ENCODE measurements around the gene TEKT4.

Gene TEKT4

DNA sequence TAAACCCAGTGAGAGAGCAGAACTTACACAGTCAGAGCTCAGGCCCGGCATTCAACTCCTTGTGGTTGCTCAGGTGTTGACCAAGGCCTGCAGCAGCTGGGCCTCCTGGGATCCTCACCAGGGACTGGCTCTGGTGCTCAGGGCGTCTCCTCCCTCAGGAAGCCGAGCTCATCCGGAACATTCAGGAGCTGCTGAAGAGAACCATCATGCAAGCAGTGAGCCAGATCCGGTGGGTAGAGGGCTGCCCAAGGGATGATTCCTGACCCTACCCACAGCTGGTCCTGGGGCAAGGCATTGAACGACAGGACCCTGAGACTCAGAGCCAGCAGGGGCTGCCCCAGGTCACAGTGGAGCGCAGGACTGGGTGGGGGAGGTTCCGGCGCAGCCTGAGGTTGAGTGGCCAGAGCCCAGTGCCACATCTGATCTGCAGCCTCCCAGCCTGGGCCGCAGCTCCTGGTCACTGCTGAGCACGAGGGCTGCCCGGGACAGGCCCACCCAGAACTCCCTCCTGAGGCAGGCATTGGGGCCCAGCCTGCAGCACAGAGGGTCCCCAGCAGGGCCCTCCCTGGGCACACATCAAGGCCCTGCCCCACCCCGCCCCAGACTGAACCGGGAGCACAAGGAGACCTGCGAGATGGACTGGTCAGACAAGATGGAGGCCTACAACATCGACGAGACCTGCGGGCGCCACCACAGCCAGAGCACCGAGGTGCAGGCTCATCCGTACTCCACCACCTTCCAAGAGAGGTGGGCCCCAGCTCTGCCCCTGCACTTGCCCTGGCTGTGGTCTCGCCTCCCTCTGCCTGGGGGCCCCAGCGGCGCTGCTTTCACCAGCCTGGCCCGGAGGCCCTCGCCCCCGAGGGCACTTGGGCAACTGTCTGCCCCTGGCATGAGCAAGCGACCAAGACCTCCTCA lies 2.4 kb downstream of the TEKT4 start:
- Histone ChIP-seq H3K27ac (ENCODE audit: extremely low read depth, low read depth, low read length) (no peak overlapping the region), H3K4me1 (ENCODE audit: control insufficient read depth, insufficient read depth, low read length) (no peaks in the 10 kb centered on the region), H3K4me3 (ENCODE audit: low read depth, low read length) (no peak overlapping the region), H3K9me3 (ENCODE audit: control insufficient read depth, insufficient read depth, low read depth, low read length) (no peaks in the 10 kb centered on the region), H3K36me3 (ENCODE audit: control insufficient read depth in 2 of 2, insufficient read depth in 1 of 2, low read length in 2 of 2) (no peaks in the 10 kb centered on the region)
- no peak for TF ChIP-seq ZNF433 (tag by site-specific recombination; IDR thresholded peaks at IDR 0.05; ENCODE audit: low read depth)
- peak; percentile 78; the same call in 1 of the 2 replicates for TF ChIP-seq ZFP69B (tag by site-specific recombination; IDR thresholded peaks at IDR 0.05)
- TF ChIP-seq ZNF776 (tag by site-specific recombination; IDR thresholded peaks at IDR 0.05; ENCODE audit: borderline replicate concordance): no peak
- no peak for TF ChIP-seq MZF1 (tag by site-specific recombination; IDR thresholded peaks at IDR 0.05; ENCODE audit: borderline replicate concordance)
- no peak for TF ChIP-seq ZNF837 (tag by site-specific recombination; IDR thresholded peaks at IDR 0.05)
- TF ChIP-seq ZNF692 (tag by site-specific recombination; IDR thresholded peaks at IDR 0.05): peak; percentile 88
- TF ChIP-seq ZNF239 (tag by site-specific recombination; IDR thresholded peaks at IDR 0.05): no peak
- no peak for TF ChIP-seq ZNF792 (tag by site-specific recombination; IDR thresholded peaks at IDR 0.05)
- TF ChIP-seq, protein P1, sequence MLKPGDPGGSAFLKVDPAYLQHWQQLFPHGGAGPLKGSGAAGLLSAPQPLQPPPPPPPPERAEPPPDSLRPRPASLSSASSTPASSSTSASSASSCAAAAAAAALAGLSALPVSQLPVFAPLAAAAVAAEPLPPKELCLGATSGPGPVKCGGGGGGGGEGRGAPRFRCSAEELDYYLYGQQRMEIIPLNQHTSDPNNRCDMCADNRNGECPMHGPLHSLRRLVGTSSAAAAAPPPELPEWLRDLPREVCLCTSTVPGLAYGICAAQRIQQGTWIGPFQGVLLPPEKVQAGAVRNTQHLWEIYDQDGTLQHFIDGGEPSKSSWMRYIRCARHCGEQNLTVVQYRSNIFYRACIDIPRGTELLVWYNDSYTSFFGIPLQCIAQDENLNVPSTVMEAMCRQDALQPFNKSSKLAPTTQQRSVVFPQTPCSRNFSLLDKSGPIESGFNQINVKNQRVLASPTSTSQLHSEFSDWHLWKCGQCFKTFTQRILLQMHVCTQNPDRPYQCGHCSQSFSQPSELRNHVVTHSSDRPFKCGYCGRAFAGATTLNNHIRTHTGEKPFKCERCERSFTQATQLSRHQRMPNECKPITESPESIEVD (tag by site-specific recombination; IDR thresholded peaks at IDR 0.05): no peak
- TF ChIP-seq, protein P2, sequence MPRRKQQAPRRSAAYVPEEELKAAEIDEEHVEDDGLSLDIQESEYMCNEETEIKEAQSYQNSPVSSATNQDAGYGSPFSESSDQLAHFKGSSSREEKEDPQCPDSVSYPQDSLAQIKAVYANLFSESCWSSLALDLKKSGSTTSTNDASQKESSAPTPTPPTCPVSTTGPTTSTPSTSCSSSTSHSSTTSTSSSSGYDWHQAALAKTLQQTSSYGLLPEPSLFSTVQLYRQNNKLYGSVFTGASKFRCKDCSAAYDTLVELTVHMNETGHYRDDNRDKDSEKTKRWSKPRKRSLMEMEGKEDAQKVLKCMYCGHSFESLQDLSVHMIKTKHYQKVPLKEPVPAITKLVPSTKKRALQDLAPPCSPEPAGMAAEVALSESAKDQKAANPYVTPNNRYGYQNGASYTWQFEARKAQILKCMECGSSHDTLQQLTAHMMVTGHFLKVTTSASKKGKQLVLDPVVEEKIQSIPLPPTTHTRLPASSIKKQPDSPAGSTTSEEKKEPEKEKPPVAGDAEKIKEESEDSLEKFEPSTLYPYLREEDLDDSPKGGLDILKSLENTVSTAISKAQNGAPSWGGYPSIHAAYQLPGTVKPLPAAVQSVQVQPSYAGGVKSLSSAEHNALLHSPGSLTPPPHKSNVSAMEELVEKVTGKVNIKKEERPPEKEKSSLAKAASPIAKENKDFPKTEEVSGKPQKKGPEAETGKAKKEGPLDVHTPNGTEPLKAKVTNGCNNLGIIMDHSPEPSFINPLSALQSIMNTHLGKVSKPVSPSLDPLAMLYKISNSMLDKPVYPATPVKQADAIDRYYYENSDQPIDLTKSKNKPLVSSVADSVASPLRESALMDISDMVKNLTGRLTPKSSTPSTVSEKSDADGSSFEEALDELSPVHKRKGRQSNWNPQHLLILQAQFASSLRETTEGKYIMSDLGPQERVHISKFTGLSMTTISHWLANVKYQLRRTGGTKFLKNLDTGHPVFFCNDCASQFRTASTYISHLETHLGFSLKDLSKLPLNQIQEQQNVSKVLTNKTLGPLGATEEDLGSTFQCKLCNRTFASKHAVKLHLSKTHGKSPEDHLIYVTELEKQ (tag by site-specific recombination; IDR thresholded peaks at IDR 0.05; ENCODE audit: borderline replicate concordance): no peak
- TF ChIP-seq, protein P3, sequence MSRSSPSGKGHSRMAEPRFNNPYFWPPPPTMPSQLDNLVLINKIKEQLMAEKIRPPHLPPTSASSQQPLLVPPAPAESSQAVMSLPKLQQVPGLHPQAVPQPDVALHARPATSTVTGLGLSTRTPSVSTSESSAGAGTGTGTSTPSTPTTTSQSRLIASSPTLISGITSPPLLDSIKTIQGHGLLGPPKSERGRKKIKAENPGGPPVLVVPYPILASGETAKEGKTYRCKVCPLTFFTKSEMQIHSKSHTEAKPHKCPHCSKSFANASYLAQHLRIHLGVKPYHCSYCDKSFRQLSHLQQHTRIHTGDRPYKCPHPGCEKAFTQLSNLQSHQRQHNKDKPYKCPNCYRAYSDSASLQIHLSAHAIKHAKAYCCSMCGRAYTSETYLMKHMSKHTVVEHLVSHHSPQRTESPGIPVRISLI (tag by site-specific recombination; IDR thresholded peaks at IDR 0.05): no peak
- TF ChIP-seq, protein P4, sequence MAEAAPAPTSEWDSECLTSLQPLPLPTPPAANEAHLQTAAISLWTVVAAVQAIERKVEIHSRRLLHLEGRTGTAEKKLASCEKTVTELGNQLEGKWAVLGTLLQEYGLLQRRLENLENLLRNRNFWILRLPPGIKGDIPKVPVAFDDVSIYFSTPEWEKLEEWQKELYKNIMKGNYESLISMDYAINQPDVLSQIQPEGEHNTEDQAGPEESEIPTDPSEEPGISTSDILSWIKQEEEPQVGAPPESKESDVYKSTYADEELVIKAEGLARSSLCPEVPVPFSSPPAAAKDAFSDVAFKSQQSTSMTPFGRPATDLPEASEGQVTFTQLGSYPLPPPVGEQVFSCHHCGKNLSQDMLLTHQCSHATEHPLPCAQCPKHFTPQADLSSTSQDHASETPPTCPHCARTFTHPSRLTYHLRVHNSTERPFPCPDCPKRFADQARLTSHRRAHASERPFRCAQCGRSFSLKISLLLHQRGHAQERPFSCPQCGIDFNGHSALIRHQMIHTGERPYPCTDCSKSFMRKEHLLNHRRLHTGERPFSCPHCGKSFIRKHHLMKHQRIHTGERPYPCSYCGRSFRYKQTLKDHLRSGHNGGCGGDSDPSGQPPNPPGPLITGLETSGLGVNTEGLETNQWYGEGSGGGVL (tag by site-specific recombination; IDR thresholded peaks at IDR 0.05): no peak
- no peak for TF ChIP-seq ZBTB17 (tag by site-specific recombination; IDR thresholded peaks at IDR 0.05)
- no peak for TF ChIP-seq ZNF426 (tag by site-specific recombination; IDR thresholded peaks at IDR 0.05)
- ChIA-PET POLR2A (no interaction called here), CTCF (interaction anchor here (0.6 to 9.8 kb wide), 13 partner anchors 8 to 296 kb away, joined by 3 to 86 read pairs (median 3); no protein-coding TSS in a partner anchor)

Data from HEK293 (cell line).